Stimulated activated CD4-positive, alpha-beta T cell treated with anti-CD3 and anti-CD28 coated beads, Interleukin-1b, Interleukin-23, amount 100 ng/mL, for 24 hours (primary cell): ENCODE data around the gene SEMA5B.

ENCODE experiments used
- DNase-seq, 4 experiments: peaks; one replicate each; pipeline ENCODE4 v3.0.0-alpha.2; 2020; ENCODE audit warnings: low read depth in 4 of 4, low spot score in 1 of 4

The SEMA5B gene

GRCh38 chr3:123026565-123027291 is 835 bp downstream of the SEMA5B start:
- DNase-seq = no peak

DNA sequence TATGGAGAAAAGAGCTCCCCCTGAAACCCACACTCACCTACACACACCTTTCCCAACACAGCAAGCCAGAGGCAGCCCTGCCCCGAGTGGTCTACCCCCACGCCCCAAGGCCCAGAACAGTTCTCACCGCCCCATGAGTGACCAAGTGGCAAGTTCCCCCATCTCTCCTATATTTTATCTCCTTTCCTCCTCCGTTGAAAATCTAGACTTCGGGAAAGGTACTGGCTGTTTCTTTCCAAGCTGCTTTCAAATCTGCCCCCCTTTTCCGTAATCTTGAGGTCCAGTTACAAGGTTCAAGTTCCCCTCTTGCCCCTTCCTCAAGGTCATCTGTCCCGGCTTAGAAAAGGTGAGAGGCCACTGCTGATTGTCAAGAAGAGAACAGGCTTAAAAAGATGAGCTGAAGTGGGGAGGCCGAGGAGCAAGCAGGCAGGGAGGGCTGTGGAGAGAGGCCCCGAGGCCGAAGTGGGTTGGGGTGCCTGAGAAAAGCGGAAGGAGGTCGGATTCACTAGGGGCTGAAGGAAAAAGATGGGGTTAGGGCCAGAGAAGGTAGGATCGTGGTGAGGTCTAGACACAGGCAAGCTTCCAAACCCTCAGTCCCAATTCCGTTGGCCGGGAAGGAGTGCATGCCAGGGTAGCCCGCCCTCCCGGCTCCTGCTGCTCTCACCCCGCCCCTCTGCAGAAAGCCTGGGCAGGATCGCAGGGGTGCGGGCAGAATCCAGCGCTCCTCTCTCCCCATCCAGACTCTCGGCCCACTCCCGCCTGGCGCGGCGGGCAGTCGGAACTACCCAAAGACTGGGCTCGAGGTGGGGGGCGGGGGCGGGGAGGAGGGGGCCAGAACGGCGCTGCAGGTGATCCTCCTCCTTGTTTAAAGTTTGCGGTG is 1.7 kb downstream of the SEMA5B start:
- DNase-seq = no peak

DNA sequence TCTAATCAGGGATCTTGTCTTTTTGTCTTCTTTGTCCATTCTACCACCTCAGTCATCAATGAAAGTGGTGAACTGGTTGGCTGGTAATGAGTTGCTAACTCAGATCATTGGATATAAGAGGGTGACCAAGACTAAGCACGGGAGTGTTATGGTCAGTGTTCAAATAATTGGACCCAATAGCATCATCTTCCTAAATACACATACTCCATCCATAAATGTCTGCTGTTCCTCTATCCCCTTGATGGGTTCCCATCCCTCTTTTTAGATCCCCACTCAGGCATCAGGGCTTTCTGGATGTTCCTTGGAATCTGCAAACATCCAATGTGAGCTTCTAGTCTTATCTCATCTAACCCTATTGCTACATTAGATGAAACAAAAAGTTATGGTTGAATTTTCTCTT is 3.5 kb downstream of the SEMA5B start:
- no peak for DNase-seq

DNA sequence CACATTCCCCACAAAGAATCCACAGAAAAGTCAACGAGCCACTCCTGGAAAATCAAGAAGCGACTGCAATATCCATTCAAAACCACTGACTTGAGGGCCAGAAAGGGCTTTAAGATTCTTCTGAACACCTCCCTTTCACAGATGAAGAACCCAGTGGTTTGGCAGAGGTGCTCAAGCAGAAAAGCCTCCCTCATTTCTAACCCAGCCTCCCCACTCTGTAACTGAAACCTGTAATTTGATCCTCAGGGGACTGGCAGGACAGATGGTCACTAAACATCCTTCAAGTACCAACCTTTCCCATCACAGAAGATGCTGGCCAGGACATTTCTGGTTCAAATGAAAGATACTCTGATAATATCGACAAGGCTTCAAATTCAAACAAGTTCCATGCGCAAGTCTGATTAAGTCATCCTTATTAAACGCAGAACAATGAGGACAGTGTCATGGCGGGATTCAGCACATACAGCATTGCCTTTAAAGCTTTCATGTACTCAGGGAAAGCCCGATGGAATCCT is 5.5 kb downstream of the SEMA5B start:
- DNase-seq = no peak

DNA sequence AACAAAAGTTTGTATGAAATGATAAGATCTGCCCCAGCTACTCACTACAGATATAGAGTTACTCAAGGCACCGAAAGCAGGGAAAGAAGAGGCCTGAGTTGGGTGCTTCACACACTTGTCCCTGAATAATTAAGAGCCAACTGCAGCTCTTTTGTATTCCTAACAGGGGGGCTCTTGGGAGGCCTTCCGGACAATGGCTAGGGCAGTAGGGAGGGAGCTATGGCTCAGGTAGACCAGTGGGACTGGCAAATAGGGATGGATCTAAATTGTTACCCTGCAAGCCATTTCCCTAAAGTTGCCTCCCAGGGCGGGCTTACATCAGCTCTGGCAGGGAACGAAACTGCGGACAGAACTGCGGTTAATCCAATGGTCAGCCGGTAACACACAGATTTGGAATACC is 6.2 kb downstream of the SEMA5B start:
- no peak for DNase-seq

DNA sequence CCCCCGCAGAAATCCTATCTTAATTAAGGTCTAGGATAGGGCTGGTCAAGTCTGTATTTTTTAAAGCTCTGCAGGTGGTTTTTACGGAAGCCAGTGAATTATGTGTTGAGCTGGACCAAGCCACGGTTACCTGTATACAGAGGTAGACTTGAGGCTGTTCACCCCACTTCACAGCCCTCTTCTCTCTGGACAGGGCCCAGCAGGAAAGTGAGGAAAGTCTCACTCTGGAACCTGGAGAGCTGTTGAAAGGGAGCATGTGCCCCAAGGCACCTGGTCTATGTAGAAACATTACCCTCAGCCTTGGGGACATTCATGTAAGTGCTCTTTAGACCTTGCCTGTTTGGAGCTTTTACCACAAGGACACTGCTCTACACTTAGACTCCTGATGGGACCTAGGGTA is 6.9 kb downstream of the SEMA5B start:
- DNase-seq = no peak

DNA sequence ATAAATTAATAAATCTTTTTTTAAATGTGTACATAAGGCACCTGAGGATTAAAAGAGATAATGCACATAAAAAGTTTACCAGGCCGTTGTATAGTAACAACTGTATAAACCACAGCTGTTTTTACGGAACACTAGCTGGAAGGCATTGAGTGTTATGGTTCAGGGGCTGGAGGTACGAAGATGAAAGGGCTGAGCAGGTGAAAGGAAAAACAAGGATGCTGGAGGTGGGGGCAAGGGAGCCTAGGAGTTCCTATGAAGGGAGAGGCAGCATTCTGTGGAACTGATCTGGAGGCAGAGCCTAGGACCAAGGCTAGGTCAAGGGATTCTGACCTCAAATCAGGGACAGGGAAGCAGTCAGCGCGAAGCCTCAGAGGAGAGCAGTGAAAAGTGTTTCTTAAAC is 8.0 kb downstream of the SEMA5B start:
- DNase-seq = no peak

- no peak for DNase-seq
Measured at GRCh38 chr3:123019161-123019560, 8.4 kb downstream of the SEMA5B start.

GRCh38 chr3:123018683-123019082 is 8.9 kb downstream of the SEMA5B start:
- DNase-seq = no peak

DNA sequence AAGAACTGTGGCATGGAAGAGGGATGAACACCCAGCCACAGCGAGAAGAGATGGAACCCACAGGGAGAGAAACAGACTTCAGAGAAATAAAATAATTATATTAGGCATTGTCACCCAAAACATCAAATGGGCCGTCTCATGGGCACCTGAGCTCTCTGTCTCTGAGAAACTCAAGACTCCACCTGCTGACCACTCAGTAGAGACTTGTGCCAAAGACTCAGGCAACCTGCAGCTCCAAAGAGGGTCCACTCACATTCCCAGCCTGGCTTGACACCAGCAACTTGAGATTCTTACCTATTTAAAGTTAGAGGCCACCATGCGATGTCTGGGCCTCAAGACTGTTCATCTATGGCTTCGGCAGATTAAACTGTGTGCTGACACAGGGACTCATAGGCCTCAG is 12.0 kb downstream of the SEMA5B start:
- no peak for DNase-seq

DNA sequence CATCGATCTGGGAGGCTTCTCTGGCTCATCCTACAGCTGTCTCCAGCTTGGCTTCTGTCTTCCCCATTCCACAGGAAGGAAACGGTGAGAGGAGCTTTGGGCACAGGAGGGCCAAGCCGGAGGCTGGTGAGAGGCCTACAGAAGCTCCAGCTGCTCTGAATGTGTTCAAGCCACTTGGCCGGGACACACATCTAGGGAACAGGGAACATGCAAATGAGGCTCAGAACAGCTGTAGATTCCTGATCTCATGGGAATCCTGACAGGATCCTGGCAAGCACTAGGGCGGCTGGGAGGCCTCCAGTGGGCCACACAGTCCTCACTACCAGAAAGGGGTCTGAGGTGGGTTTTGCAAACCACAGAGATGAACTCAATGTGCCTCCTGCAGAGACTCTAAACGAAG is 13.7 kb downstream of the SEMA5B start:
- no peak for DNase-seq

GRCh38 chr3:123012652-123013051 is 14.9 kb downstream of the SEMA5B start:
- DNase-seq = no peak

DNA sequence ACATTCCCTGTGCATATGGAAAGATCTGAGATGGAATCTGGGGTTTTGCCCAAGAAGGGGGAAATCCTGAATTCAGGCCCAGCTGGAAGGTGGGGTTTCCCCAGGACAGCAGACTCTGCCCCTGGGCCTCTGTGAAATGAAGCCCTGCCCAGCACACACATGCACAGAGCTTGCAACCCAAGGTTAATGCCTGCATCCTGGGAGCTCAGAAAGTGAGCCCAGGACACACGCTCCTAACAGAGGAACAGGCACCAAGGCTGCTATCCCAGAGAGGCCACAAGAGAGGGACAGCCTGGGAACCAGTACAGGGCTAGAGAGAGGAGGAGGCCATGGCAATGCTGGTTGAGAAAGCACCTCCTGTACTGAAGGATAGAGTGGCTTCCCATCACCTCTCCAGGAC is 16.1 kb downstream of the SEMA5B start:
- DNase-seq = no peak

DNA sequence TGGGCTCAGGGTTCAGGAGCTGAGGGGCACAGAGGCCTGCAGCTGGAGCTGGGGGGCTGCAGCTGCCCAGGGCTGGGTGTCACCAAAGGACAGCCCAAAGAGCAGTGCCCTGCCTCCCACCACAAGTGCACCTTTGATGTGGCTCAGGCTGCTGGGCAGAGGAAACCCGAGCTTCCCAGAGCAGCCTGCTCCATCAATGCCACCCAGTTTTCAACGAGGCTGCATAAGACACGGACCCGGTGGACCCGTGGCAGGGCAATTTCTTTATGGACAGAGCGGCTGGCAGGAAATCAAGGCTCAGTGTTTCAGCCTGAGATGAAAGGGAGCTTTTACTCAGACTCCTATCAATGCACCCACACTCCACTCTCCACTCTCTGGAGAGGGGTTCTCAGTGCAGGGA is 18.7 kb downstream of the SEMA5B start:
- no peak for DNase-seq

- DNase-seq = no peak
Measured at GRCh38 chr3:123006609-123007008, 21.0 kb downstream of the SEMA5B start.

GRCh38 chr3:123005291-123005690 is 22.3 kb downstream of the SEMA5B start:
- no peak for DNase-seq

DNA sequence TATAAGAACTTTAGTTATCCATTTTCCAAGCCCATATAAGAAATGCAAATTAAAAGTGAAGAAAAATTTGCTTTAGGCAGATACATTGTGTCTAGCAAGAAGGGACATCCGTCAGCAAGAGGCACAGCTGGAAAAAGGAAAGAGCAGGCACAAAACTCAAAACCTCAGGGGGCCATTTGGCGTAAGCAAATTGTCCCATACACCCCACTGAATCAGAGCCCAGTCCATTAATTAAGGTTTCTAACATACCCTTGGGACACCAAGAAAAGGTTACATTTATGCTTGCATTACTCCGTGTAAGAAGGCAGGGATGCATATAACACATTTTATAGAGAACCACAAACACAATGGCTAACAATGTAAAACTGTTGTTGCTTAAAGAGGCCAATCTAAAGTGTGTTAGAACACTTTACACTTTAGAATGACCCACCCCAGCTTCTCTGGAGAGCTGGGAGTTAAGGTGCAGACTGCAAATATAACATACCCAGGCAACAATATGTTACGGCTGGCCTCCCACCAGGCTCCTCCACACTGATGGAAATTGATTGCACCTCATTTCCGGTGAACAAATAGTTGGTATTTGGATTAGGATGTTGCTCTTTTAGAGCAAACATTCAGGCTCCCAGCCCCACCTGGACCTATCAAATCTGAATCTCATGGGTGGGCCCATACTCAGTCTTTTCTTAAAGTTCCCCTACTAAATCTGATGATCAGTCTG is 23.2 kb downstream of the SEMA5B start:
- DNase-seq = no peak

GRCh38 chr3:123002749-123003497 is 24.6 kb downstream of the SEMA5B start:
- DNase-seq = no peak

DNA sequence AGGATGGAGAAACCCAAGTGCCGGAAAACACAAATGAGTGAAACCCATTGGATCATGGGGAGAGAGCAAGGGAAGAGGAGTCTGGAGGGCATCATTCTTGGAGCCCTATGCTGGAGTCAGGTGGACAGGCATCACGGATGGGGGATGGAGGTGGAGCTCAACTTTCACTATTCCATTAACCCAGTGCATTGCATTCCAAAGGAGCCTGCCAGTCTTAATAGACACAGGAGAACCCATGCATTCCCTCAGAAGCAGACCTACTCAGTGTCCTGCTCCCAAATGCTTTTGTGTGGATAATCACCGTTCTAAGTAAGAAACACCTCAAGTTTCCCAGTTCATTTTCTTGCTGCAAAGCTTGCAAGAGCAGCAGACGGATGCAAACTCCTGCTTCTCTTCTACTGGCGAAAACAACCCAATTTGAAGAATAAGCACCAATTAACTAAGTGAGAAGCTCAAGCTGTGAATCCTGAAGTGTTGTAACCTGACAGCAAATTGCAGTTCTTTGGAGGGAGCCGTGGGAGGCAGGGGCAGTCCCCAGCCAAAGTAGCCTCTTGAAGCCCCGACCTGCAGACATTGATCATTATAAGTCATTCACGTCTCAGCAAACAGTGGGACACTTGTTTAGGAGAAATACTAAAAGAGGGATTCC is 25.3 kb downstream of the SEMA5B start:
- DNase-seq = no peak

DNA sequence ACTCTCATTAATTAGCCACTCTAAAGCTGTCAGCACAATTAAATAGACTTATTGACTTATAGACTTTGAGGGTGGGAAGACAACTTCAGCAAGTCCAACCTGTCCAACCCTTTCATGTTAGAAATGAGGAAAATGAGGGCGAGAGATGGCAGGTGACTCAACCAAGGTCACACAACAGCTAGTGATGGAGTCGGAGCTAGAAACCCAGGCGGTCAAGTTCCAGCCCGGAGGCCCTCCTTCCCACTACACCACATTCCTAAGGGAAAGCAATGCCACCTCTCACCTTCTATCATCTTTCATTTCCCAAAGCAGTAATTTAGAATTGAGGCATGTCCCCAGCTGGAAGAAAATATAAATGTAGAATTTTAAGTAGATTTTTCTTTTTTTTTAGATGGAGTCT is 28.7 kb downstream of the SEMA5B start:
- no peak for DNase-seq
